Hematopoietic multipotent progenitor cell treated with erythropoietin and hydrocortisone succinate and interleukin-3 and kit ligand, for 8 days (in vitro differentiated cells): ENCODE measurements around the gene CASKIN1.
A peak's percentile ranks its signal among the peaks of the same experiment; 100 is the strongest.

Source experiments
- DNase-seq: peaks from one replicate; pipeline ENCODE4 v3.0.0-alpha.2; 2015

CASKIN1 gene

DNA sequence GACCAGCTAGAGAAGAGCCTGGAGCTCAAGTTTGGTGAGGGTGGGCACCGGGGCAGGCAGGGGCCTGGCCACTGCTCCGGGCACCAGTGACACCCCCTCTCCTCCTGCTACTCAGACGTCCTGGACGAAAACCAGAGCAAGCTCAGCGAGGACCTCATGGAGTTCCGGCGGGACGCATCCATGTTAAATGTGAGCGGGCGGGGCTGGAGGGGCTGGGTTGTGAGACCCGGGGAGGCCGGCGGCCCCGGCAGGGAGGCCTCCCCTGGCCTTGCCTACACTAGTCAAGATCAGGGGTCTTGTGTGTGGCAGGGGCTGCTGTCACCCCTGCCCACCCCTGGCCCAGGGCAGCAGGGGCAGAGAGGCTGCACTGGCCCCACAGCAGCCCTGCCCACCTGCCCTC, 23.0 kb downstream of the CASKIN1 start:
- DNase-seq: no peak

DNA sequence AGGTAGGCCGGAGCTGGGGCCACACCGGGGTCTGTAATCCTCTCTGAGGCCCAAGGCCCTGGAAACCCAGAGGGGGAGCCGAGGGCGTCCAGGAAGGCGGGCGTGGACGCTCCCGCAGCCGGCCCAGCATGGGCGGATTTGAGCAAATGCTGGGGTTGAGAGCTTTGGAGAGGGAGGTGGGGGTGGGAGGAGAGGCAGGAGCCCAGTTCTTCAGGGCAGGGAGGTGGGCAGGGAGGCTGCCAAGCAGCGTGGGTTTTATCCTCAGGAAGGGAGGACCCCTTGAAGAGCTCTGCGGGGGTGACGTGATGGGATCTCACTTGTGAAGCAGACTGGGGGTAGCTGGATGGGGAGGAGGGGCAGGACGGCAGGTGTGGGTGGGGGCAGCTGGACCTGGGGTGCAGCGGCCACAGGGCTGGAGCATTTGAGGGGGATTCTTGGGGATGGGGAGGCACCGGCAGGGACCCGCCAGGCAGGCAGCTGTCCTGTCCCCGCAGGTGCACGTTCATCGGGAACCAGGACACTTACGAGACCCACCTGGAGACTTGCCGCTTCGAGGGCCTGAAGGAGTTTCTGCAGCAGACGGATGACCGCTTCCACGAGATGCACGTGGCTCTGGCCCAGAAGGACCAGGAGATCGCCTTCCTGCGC, 23.6 kb downstream of the CASKIN1 start:
- no peak for DNase-seq

DNA sequence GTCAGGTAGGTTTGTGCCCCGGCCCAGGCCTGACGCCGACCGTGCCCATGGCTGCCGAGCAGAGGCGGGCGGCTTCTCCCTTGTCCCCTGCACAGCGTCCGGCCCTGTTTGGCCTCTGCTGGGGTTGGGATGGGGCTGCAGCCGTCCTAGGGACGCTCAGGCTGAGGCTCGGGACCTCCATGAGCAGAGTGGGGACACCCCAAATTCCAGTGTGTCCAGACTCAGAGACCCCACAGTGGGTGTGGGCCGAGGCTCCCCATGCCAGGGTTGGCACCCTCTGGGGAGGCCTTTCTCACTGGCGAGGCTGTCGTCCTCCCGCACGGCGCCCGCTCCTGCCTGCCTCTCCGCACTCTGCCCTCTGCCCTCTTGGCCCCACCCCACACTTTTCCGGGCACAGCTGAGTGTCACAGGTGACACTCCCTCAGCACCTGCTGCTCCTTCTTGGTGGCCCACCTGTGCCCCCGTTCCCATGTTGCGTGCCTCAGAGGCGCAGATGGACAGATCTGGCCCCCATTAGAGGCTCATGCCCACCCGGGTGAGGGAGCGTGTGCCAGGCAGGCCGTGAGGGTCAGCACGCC, 24.7 kb downstream of the CASKIN1 start:
- no peak for DNase-seq

DNA sequence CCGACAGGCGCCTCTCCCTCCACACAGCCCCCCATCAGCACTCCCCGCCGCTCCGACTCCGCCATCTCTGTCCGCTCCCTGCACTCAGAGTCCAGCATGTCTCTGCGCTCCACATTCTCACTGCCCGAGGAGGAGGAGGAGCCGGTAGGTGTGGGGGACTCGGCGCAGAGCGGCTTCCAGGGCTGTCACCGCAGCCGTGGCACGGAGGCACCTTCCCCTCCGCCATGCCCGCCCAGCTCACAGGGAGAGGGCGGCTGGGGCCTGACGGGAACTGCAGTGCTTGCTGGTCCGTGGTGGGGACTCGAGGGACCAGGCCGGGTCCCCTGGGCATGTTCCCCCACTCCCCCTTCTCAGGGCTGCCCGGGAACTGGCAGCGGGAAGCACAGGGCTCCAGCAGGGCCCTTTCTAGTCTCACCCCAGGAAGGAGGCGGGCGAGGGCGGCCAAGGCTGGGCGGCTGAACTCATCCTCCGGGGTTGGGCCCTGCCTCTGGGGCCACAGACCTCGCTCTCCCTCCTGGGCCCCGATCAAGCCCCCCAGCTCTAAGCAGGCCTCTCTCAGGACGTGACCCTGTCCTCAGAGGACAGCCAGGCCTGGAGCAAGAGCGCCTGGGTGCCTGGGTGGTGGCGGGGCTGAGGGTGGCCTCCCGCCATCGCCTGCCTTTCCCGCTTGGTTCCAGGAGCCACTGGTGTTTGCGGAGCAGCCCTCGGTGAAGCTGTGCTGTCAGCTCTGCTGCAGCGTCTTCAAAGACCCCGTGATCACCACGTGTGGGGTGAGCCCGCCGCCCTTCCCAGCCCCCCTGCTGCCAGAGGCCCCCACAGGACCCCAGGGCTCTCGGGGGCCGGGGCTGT, 25.6 kb downstream of the CASKIN1 start:
- no peak for DNase-seq

DNA sequence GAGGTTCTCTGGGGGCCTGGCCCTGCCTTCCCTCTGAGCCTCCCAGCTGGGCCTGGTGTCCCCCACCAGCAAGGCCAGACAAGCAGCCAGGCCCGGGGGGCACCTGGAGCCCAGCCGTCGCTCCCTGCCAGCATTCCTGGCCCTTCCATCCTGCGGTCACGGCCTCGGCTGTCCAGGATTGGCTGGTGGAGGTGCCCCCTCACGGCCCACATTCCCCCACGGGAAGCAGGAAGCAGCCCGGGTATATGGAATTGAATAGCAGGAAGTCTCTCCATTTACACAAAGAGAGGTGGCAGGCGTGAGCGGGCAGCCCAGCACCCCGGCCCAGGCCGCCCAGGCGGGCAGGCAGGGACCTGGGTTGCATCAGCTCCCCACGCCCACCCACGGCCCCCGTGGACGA, 26.3 kb downstream of the CASKIN1 start:
- DNase-seq: no peak

DNA sequence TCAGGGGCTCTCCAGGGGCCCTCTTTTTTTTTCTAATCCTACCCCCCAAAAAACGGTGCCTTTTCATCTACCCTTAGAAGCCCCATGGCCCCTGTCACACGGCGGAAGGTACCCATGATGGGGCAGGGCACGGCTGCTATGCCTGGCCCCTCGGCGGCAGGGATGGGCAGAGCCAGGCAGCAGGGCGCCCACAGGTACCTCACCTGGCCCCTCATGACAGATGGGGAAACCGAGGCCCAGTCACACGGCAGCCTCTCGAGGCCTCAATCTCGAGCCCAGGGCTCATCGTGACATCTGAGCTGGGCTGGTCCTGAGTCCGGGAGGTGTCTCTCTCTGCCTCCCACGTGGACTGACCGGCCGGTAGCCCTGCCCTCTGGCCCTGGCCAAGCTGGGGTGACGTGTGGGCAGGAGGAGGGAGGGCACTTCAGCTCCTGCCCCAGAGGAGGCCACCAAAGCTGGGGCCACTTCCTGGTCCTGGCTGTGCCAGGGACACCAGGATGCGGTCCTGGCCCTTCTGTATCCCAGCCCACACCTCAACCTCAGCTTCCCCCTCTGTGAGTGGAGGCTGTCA, 29.3 kb downstream of the CASKIN1 start:
- no peak for DNase-seq

DNA sequence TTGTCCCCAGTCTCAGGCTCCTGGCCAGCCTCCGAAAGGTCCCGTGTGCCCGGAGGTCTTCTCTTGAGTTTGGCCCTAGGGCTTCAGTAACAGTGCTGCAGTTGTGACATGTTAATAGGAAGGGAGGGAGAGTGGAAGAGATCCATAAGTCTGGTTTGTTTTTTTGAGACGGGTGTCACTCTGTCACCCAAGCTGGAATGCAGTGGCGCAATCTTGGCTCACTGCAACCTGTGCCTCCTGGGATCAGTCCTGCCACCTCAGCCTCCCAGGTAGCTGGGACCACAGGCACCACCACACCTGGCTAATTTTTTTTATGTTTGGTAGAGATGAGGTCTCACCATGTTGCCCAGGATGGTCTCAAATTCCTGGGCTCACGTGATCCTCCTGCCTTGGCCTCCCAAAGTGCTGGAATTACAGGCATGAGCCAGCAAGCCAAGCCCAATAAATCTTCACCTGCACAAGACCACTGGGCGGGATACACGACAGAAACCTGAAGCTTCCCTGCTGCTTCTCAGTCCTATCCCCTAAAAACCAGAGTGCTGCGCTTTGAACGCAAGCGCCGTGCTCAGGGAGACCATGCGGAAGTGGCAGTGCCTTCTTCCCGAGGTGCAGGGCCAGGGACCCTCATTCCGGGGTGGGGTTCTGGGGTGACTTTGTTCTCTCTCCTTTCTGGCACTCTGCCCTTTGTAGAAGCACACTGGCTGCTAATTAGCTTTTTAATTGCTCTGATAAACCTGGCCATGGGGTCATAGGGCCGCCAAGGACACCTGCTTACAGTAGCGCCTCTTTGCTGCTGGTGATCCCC, 29.9 kb downstream of the CASKIN1 start:
- no peak for DNase-seq

DNA sequence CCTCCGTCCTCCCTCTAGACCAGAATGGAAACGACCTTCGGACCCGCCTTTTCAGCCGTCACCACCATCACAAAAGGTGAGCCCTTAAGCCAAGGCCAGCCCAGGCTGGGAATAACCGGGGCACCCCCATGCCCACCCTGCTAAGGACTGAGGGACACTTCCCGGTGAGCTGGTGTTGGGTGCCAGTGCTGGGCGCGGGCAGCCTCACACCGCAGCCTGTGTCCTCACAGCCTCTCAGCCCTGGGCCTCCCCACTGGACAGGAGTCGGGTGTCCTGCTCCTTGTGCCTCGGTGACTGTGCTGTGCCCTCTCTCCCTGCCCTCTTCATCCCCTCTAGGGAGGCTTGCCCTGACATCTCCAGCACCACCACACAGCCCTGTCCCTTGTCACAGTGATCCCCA, 30.5 kb downstream of the CASKIN1 start:
- no peak for DNase-seq

DNA sequence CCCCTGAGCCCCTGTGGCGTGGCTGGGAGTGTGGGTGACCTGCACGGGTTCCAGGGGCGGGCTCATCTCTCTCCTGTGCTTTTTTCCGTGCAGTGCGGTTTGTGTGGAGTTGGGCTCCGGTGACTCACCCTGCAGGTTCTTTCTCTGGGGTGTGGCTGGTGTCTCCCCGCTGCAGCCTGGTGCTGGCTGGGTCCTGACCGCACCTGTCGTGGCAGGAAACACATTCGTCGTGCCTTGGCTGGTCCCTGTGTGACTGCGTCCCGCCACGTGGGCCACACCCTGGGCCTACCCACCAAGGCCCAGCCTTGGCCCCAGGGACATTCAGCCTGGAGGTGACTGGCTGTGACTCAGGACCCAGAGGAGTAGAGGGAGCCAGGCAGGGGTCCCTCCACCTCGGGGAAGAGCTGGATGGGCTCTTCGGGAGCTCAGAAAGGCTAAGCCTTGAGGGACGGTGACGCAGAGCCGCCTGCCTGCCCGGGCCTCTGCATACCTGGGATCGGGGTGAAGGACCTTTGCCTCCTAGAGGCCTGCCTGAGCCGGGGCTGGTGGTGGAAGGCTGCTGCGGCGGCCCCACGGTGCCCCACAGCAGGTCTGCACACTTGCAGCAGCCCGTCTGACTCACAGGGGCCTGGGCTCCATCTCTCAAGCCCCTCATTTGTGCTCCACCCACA, 33.1 kb downstream of the CASKIN1 start:
- DNase-seq: no peak

DNA sequence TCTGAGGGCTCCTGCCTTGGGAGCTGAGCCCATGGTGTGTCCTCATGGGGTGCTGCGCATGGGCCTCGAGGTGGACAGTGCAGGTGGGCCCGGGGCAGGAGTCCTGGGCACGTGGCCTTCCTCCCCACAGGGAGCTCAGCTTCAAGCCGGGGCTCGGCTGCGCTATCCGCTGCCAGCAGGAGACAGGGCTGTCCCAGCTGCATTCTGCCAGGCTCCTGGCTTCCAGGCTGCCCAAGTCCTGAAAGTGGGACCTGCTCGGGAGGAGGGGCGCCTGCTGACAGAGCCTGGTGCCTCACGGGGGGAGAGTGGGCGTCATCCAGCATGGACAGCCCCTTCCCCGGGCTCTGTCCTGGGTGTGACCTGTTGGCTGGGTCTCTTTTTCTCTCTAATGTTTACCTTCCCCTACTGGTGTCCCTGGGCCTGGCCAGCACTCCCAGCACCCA, 33.7 kb downstream of the CASKIN1 start:
- no peak for DNase-seq

DNA sequence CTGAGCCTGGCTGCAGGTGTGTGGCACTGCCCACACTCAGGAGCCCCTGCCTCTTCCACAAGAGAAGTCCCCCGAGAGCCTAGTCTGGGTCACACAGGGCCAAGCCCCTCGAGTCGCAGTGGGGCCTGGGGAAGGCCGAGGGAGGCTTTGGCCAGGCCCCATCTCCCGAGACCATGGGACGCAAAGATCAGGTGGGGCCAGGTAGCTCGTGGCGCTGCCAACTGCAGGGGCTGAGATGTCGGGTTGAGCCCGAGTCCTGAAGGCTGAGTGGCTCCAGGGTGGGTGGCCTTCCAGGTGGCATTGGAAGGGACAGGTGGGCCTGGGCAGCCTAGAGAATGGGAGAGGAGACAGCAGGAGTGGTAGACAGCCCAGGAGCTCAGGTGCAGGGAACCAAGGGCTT, 34.5 kb downstream of the CASKIN1 start:
- DNase-seq: no peak

DNA sequence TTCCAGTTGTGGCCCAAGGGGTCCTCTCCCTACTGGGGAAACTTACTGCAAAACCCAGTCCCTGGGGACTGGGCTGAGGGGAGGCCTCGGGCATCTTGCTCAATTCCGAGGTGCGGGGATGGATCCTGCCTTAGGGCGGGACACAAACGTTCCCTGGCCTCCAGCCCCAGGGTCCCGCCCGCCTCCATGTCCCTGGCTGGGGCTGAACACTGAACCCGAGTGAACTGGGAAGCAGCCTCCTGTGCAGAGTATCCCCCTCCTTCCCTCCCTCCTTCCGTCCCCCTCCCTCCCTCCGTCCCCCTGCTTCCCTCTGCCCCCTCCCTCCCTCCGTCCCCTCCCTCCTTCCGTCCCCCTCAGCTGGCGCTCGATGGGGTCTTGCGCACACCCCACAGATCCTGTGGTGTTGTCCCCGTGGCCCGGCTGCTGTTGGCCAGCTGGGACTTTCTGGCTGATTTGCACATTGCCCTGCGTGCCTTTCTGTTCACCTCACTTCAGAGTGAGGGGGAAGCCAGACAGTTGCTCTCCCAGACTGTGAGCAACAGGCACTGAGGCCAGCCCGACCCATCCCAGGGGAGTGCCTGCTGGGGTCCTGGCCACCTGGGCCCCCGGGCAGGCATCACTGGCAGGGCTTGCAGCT, 35.4 kb downstream of the CASKIN1 start:
- DNase-seq: no peak

DNA sequence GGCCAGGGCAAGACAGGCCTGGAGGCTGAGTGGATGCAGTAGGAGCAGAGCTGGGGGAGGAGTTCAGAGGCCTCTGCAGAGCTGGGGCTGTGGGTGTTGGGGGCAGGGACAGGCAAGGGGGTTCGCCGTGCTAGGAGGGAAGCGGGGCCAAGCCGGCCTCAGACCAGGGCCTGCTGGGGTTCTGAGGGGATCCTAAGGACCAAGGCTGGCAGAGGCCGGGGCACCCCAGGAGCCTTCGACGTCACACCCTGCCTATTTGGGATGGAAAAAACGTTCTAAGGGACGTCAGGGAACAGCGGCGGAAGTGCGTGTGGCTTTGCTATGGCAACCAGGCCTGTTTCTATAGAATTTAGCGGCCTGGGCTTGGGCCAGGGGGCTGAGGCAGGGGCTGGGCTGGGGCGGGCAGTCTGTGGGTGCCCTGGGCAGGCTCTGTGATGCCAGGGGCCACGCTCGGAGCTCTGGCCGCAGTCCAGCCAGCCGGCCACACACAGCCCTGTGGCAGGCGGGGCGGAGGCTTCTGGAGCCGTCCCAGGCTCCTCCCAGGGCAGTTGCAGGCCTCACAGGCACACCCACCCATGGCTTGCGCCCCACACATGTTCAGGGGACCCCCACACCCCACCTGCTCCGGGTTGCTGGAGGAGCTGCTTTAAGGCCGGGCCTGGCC, 37.1 kb downstream of the CASKIN1 start:
- DNase-seq: no peak

DNA sequence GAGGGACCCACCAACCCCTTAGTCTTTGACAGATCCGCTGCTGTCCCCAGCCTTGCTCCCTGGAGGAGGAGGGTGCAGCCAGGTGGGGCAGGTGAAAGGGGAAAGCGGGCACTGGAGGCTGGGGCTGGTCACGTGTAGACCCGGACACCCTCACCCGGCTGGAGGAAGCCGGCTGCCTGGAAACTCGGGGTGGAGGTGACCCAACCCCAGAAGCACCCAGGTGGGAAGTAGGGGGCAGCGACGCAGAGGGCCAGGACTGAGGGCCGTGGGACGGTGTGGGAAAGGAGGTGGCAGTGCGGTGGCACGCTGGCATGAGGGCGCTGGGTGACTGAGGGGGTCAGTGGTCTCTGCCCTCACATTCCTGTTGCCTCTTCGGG, 38.2 kb downstream of the CASKIN1 start:
- DNase-seq: no peak

DNA sequence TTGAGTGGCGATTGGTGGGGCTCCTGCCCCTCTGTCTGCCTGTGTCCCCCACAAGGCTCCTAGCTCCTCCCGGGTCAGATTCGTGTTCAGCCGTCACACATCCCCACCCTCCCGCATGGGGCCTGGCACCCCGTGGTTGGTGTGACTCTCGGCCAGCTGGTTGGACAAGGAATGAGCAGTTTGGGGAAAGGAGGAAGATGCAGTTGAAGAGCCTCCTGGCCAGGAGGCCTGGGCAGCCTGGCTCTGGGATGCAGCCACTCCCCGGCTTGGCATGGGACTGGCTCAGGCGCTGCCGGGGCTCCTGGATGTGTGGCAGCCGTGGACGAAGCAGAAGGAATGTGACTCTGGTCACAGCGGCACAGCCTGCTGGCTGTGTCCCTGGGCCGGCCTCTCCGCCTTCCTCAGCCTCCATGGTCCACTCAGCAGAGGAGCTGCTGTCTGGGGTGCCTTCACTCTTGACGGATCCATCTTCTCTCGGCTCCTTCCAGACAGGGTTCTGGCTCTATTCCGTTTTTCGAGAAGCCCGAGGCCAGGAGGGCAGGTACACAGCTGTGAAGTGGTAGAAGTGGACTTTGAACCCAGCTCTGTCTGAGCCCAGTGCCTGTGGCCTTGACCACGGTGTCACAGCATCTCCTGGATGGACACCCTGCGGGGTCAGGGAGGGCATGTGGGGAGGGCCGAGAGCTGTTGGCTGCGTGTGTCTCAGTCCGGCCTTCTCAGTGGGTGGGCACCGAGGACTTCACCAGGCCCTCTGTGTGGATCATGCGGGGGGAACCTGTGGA, 38.7 kb downstream of the CASKIN1 start:
- DNase-seq: no peak

DNA sequence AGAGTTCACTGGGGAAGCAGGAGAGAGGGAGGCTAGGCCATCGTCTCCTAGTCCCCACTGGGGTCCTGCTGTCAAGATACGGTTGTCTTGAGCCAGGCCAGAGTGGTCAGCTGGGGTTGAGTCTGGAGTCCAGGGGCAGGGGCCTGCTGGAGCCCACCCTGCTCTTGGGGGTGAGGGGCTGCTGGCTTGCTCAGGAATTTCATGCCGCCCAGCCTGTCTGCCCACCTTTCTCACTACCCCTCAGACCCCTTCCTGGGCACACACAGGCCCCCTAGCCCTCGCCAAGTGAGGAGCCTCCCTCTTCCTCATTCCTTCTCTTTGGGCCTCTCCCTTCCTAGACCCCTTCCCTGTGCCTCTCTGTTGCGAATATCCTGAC, 39.6 kb downstream of the CASKIN1 start:
- no peak for DNase-seq

DNA sequence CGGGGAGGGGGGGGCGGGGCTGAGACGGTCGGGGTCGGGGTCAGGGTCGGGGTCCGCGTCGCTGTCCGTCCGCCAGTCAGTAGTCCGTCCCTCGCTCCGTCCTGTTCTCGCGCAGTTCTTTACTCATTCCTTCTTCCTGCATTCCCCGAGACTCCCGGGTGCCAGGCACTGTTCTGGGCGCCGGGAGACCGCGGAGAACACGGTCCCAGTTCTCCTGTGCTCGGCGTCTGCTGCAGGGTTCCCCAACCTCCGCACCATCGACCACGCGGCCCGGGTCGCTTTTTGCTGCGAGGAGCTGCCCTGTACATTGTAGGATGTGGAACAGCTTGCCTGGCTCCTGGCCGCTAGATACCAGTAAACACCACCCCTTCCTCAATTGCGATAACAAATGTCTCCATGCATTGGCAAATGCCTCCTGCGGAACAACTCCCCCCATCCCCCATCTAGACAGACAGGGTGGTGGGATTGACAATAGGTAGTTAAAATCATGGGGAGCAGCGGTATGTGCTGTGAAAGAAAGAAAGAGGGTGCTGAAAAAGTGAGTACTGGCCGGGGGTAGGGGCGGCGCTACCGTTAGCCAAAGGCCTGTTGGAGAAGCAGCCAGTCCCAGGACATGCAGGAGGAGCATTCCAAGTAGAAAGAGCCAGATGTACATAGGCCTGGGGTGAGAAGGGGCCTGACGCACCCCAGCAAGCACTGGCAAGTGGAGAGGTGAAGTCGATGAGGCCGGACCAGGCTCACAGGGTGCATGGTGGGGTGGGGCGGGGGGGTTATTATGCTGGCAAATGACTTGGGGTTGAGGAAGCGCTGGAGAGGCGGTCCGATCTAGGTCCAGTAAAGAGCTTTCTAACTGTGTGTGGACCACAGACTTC, 40.2 kb downstream of the CASKIN1 start:
- peak; percentile 31 for DNase-seq

DNA sequence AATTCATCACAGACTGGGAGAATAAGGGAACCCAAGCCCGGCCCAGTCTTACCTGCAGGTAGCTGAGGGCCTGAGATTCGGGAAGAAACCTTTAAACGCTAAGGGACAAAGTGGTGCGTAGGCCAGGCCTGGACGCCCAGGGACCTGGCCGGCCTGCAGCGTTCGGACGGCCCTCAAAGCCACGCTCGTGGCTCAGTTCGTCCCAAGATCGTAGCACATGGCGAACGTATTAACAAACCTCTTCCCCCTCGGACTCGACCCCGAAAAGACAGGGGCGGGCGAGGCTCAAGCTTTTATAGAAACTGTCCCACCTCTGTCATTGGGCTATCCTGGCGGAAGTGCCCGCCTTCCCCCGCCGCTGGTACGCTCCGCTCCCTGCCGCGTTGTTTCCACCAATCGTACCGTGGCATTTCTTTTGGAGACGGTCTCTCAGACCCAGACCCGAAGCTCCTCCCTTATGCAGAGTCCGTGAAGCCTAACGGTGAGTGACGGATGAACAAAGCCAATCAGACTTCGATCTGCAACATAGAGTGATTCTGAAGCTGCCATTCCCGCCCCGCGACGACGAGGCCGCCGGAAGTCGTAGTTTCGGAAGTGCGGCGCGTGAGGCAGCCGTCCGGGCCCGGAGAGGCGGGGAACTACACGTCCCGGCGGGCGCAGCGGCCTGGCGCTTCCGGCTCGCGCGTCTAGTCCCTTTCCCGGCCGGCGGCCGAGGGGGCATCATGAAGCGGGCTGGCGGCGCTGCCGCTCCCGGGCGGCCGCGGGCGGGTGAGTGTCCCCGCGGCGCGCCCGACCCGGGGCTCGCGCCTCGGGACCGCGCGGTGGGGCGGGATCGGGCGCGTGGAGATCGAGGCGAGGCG, 41.1 kb downstream of the CASKIN1 start, which contains the start of gene TRAF7:
TRAF7 (plus strand) TSS at position 692 of the 860 bp plus-strand sequence. CDS start 8,139 bp downstream, outside the sequence.
- peak; percentile 100 for DNase-seq
